Psoas muscle (tissue), 8 donors: Measurements from ENCODE around the gene CD44. TPM values are rescaled to one million over a fixed set of nuclear protein-coding genes. Genes with fewer than 3 reads are reported as not detected.

Experiments used
- ATAC-seq, 4 donors: fragments of 200-7000 bp; cut with Tn5 transposase; one replicate each; pipeline ENCODE4 v1.9.1; 2020; ENCODE audit warnings: moderate library complexity in 3 of 4, mild to moderate bottlenecking in 2 of 4
- DNase-seq, 2 donors: peaks; one replicate each; pipeline ENCODE4 v3.0.0-alpha.2; 2020
- H3K27ac ChIP-seq: fragments of 200-600 bp; one replicate; pipeline ENCODE4 v1.8.0; 2022
- H3K27me3 ChIP-seq, 3 donors: fragments of 200-600 bp in 1 of 3; one replicate each; pipeline versions ENCODE4 v1.6.1 to v1.8.0; 2013 to 2022; ENCODE audit warnings: low read length in 2 of 3, mild to moderate bottlenecking in 2 of 3, moderate library complexity in 1 of 3; ENCODE audit not compliant: insufficient read depth in 3 of 3
- H3K36me3 ChIP-seq, 2 donors: fragments of 200-600 bp in 1 of 2; one replicate each; pipeline versions ENCODE4 v1.6.1 to v1.8.0; 2013 to 2022; ENCODE audit warnings: low read depth in 1 of 2, mild to moderate bottlenecking in 1 of 2, moderate library complexity in 1 of 2; ENCODE audit not compliant: insufficient read depth in 1 of 2
- H3K4me1 ChIP-seq: fragments of 200-600 bp; one replicate; pipeline ENCODE4 v1.8.0; 2022
- H3K4me3 ChIP-seq: fragments of 200-600 bp; one replicate; pipeline ENCODE4 v1.8.0; 2022; ENCODE audit warnings: mild to moderate bottlenecking
- H3K9me3 ChIP-seq: fragments of 200-600 bp; one replicate; pipeline ENCODE4 v1.8.0; 2022
- WGBS, 3 donors: extraction: QIAGEN DNeasy Blood & Tissue Kit; methylation state at CpG; one replicate each; pipeline versions ENCODE4 v1.1.6 to v1.1.7; 2013; 5-methylcytosine and 5-hydroxymethylcytosine counted together
- intact Hi-C, 2 donors: fragments of 100-400 bp; cut with DNase I; formaldehyde crosslinking; loops; one replicate each; pipeline versions ENCODE4 v1.11.0 to v1.14.2; 2022
- polyA plus RNA-seq, 3 donors: library from polyadenylated mRNA; stranded (reverse); fragments of 200-250 nt; gene quantifications; one replicate each; pipeline ENCODE4 v1.2.3, GENCODE V29; 2013
- total RNA-seq, 4 donors: library from RNA; stranded (reverse); fragmentation: NEBNext Ultra II Directional in 2 of 4; extraction: Animal tissue kit (Norgen Biotek cat#: 25700) in 2 of 4; gene quantifications; one replicate each; pipeline versions ENCODE4 v1.2.1 to v1.2.4, GENCODE V29; 2021 to 2023
- TF ChIP-seq, protein P1 (sequence below): fragments of 200-600 bp; IDR thresholded peaks from one replicate; pipeline ENCODE4 v1.8.0; 2022; ENCODE audit warnings: antibody characterized with exemption
- donor health status: healthy with polysubstance abuse.
- donor health status: DM: no; HTN: no; CAD: no; lungs with moderate emphysema.
- donor health status: Bipolar disorder and iron deficiency.
- donor health status: healthy.
- donor health status: DM: yes; HTN: yes; CAD: no.
- donor health status: DM: no; HTN: no; CAD: no.
- donor health status: DM: no; HTN: no; CAD: no.
- donor health status: DM: yes; HTN: yes; CAD: no.

The CD44 gene
- total and polyA plus RNA-seq, 7 donors: 3.4 to 35.4 (median 23.2) TPM

DNA sequence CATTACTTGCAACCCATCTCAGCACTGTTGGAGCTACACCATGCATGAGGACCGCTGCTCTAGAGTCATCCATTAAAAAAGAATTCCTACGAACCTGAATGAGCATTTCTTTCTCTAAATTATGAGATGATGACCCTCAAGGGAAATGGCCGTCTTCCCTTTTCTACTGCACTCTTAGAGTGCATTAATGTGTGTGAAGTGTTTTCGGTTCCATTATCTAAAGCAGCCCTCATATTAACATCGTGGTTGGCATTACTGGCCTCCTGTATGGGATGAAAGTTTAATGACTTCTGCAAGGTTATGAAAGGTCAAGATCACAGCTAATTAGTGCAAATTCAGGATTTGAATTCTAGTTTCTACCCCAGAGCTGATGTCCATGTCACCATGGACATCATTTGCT is 16.7 kb downstream of the CD44 start:
- Histone ChIP-seq H3K4me3 (no peak overlapping the region), H3K36me3 (no peaks in the 10 kb centered on the region), H3K4me1 (peaks cover 8% of the 10 kb centered on the region), H3K9me3 (no peaks in the 10 kb centered on the region), H3K27me3 (no peaks in the 10 kb centered on the region), H3K27ac (no peak overlapping the region)
- WGBS, 3 donors: 83 to 91% (median 86%) methylated on average over 5 of the region's 5 CpGs
- TF ChIP-seq, protein P1, sequence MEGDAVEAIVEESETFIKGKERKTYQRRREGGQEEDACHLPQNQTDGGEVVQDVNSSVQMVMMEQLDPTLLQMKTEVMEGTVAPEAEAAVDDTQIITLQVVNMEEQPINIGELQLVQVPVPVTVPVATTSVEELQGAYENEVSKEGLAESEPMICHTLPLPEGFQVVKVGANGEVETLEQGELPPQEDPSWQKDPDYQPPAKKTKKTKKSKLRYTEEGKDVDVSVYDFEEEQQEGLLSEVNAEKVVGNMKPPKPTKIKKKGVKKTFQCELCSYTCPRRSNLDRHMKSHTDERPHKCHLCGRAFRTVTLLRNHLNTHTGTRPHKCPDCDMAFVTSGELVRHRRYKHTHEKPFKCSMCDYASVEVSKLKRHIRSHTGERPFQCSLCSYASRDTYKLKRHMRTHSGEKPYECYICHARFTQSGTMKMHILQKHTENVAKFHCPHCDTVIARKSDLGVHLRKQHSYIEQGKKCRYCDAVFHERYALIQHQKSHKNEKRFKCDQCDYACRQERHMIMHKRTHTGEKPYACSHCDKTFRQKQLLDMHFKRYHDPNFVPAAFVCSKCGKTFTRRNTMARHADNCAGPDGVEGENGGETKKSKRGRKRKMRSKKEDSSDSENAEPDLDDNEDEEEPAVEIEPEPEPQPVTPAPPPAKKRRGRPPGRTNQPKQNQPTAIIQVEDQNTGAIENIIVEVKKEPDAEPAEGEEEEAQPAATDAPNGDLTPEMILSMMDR: no peak
- ATAC-seq: no peak
- intact Hi-C loops: no loop called here
- no peak for DNase-seq

DNA sequence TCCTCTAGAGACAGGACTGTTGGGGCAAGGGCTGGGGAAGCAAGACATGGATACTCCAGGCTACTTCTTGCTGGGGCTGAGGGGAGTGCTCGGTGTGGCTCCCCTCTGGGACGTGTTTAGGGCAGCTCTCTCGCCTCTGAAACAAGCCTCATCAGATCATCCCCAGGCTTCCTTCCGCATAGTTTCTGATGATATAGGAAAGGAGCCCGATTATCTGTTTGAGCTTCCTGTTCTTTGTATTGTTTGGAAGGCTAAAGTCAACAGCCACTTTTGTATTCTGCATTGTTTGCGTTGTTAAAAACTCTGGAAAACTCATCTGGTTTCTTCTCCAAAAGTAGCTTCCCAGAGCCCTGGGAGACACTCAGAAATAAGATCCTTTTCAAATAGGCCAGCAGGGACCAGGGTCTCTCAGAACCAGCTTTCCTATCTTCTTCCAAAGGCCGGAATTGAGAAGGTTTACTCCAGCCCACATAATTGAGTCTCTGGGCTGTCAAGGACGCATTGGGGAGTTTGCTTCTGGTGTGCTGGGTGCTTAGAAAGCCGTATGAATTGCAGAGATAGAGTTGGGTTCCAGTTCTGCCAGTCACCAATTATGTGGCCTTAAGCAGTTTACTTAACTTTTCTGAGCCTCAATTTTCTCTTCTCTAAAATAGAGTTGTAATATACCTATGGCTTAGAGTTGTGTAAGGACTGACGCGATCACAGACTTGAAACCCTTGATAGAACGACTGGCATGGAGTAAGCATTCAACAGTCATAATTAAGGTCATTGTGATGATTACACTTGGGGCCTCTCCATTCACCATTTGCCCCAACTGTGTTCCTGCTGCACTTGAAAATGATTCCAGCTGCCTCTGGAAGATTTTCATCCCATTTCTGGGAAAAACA is 19.1 kb downstream of the CD44 start:
- H3K9me3 ChIP-seq: no peaks in the 10 kb centered on the region
- no peak for DNase-seq
- no peaks in the 10 kb centered on the region for H3K36me3 ChIP-seq
- no peaks in the 10 kb centered on the region for H3K27me3 ChIP-seq
- intact Hi-C loops: no loop called here
- no peak overlapping the region for H3K27ac ChIP-seq
- peak in 1 of 4 donors; percentile 34 for ATAC-seq
- H3K4me3 ChIP-seq: no peak overlapping the region
- WGBS, 3 donors: 65 to 71% (median 67%) methylated on average over 12 of the region's 12 CpGs
- H3K4me1 ChIP-seq: peaks cover 12% of the 10 kb centered on the region
- TF ChIP-seq, protein P1: no peak

DNA sequence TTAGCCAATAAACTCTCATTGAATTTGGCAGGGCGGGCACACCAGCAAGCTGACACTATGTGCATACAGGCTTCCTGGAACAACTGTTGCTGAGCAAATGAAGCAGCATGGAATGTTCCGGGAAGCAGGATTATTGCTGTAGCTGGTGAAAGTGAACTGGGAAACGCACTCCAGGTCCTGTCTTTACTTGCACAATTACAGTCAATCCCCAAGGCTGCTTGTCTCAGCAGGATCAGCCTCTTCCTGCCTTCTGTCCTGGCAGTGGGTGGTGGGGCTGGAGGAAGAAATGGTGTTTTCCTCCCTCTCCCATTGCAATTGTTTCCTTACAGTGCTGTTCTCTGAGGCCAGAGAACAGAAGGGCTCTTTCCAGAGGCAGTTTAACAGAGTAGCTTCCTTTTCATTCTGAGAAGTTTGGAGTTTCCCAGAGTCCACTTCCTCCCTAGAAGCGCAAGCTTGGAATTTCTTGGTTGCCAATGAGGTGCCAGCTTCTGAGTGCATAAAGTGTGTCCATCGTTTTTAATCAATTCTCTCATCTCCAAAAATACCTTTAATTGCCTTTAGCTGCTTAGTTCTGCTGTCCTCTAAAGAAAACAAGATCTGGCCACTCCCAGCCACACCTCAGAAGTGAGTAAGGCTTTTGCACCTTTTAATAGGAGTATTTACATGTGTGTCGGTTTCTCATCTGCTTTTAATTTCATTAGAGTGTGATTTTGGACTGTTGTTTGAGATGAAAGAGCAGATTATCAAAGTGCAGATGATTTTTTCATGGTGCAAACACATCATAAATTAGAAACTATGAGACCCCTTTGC is 19.9 kb downstream of the CD44 start:
- H3K4me3 ChIP-seq: no peak overlapping the region
- H3K4me1 ChIP-seq: peaks cover 12% of the 10 kb centered on the region
- no peaks in the 10 kb centered on the region for H3K36me3 ChIP-seq
- intact Hi-C loops: no loop called here
- no peaks in the 10 kb centered on the region for H3K9me3 ChIP-seq
- no peaks in the 10 kb centered on the region for H3K27me3 ChIP-seq
- H3K27ac ChIP-seq: peak overlapping the region; percentile 31
- peak; percentile 56 to 63 for DNase-seq
- WGBS, 3 donors: 43 to 54% (median 50%) methylated on average over 6 of the region's 6 CpGs
- peak in 3 of 4 donors; percentile 79 to 85 (median 82) for ATAC-seq
- TF ChIP-seq, protein P1: no peak

DNA sequence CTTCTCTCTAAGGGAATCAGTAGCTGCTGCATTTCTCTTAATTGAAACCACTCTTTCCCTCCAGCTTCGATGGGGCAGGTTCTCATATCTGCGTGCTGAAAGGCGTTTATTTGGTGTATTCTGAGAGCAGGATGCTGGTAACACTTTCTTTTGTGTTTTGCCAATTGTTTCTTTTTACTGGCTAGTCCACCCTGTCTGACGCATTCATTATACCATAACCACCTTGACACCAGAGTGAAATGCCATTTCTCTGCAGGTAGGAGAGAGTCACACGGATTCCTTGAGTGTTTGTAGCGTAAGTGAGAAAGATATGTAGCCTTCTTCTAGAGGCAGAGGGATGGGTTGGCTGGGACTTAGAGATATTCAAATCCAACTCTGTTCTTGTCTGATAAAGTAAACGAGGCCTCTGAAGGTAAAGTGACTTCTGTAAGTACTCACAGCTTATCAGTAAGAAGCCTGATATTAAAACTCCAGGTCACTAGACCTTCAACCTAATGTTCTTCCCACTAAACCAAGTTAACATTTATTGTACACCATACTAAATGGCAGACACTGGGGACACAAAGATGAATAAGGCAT is 21.4 kb downstream of the CD44 start:
- WGBS, 3 donors: 93 to 94% (median 94%) methylated on average over 7 of the region's 7 CpGs
- Histone ChIP-seq H3K36me3 (no peaks in the 10 kb centered on the region), H3K27ac (no peak overlapping the region), H3K4me3 (no peak overlapping the region), H3K27me3 (no peaks in the 10 kb centered on the region), H3K9me3 (no peaks in the 10 kb centered on the region), H3K4me1 (peaks cover 13% of the 10 kb centered on the region)
- DNase-seq: no peak
- ATAC-seq: no peak
- TF ChIP-seq, protein P1: no peak
- intact Hi-C loops: no loop called here
